Ecto neural progenitor cell (in vitro differentiated cells): ENCODE results near the gene NGF.

Source experiments
- DNase-seq: peaks from one replicate; pipeline ENCODE4 v3.0.0-alpha.2; 2018; ENCODE audit warnings: low spot score

NGF gene

DNA sequence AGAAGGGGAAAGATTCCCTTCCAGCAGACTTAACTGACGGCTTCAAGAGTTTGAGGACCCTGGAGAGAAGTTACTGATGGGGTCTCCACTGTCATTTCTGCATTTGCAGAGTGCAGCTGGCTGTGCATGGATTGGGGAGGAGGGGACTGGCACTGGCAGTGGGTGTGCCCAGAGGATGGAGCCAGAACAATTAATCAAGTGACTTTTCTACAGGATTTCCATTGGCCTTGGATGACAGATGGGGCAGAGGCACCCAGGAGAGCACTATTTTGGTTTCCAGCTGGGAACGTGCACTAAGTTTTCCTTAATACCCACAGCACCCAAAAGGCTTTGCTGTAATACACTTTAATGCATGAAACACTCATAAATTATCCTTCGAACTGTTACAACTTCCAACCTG is 1.3 kb downstream of the NGF start:
- DNase-seq, result no peak

DNA sequence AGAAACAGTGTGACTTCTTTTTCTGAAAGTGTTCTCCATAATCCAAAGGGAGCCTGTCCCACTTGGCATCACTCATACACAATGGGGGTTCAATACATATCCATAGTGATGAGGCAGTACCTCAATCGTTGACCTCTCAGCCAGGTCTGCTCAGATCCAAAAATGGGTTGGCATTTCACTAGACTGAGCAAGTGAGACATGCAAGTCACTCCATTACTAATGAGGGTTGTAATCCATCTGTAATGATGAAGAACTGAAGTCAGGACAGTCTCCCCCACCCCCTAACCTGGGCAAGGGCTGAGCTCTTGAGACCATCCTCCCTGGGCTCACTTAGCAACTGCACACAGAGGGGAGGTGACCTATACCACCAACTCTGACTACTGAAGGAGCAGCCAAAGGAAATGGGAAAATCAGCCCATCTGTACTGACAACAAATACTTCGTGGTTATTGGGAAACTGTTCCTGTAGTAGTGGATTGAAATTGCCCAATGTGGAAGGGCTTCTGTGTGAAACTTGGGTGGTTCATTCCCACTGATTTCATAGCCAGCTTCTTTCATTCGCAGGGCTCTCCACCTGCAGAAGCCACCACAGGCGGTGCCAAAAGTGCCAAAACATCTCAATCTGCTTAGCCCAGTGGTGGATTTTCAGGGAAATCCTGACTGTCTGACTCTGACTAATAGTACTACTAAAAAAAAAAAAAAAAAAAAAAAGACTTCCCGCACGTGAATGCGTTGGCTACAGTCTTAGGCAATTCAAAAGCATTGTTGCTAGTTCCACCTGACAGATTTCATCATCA is 5.0 kb downstream of the NGF start:
- DNase-seq, result no peak

DNA sequence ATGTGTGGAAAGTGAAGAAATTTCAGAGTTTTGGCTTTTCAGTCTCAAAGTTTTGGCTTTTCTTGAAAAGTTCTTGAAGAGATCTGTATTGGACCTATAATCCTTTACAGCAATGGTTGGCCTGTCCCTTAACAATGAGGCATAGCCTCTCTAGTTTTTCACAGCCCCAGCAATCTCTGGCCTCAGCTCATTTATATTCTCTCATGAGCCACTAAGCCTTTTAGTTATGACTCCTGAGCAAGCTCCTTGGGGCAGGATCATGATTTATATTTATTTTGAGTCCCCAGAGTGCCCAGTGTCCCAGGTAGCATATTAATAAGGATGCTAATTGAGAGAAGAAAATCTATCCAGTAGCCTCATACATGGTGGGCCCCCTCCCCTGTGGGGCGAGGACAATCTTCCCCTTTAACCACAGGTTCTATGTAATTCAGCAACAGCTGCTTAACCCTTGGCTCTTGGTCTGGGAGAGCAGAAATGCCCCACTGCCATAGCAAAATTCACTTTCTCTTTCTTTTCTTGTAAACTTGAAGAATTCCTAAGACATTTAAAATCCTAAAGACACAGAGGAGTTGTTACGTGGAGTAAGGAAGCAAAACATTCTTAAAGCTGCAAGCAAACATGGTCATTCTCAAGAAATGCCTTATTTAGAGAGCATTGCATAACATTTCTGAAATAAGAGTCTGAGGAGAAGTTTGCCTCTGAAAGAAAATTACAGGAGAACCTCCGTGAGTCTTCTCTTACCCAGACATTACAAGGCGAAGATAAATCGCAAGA is 6.3 kb downstream of the NGF start:
- DNase-seq, result no peak

DNA sequence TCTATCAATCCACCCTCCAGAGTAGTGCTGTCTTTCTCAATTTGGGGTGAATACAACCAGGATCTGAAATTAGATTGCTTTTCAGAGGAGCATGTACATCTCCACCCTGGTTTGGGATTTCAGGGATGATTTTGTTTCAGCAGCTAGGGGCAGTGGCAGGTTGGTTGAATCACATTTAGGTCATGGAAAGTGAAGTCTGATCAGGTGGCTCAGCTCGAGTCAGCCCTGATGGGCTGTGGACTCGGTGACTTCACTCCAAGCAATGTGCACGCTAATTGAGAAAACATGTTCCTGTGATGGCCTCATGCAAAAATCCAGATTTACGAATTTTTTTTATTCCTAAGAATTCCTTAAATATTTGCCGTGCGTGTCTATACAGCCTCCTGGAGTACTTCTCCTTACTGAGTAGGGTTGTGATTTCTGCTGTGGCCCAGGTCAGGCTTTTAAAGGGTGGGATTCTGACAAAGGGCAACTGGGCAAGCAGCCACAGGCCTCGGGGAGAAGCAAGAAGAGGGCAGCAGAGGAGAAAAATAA is 7.5 kb downstream of the NGF start:
- DNase-seq, result no peak

DNA sequence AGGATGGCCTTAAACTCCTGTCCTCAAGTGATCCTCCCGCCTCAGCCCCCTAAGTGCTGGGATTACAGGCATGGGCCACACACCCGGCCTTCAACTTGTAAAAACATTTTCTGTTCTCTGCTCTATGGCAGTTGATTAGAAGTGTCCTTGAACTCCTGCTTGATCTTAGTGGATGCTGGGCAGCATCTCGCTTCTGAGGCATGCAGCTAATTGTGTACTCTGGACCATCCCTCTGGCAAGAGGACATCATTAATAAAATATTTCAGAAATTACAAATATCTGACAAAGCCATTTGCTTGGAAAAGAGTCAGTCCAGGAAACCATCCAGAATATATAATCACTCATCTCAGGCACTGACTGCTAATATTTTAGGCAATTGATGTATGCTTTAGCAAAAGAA is 8.1 kb downstream of the NGF start:
- no peak for DNase-seq

DNA sequence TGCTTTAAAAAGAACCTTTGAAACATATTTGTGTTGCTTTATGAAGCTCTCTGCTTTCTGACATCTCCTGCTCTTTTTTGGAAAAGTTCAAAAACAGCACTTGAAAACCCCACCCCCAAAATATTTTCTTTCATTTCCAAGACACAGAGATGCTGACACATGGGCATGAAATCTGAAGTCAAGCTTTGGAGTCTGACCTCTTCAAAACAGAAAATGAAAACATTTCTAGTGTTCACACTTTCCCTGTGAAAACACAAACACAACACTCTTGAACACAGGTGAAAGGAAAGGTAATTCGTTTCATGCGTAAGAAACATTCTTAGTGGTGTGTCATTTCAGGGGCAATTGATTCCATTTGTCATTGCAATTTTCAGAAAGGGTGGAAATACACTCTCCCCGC is 10.8 kb downstream of the NGF start:
- no peak for DNase-seq

DNA sequence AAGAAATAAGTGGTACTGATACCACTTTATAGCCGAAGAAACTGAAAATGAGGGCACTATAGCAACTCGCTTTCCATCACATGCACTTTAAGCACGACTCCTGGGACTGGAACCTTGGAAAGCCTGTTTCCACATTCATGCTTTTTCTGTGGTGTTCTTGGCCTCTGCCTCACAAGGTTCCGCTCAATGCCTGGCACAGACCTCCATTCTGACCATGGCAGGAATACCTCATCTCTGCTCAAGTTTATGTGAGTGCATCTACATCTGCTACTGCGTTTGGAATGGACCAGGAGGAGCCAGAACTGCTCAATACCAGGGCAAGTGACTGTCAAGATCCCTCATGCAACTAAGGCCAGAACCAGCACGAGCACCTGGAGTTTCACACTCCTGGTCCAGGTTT is 11.6 kb downstream of the NGF start:
- no peak for DNase-seq

DNA sequence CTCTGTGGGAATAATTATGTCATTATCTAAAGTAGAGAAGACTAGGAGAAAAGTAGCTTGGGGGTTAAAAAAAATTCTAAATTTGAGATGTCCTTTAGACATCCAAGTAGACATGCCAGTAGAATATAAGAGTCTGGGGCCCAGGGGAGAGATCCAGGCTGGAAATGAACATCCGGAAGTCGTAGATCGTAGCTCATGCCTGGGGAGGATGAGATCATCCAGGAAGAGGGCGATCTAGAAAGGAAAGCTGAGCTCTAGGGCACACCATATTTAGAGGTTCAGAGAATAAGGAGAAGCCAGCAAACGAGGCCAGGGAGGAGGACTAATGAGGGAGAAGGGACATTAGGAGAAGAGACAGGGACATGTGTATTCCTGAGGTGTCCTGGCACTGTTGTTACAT is 12.2 kb downstream of the NGF start:
- no peak for DNase-seq

DNA sequence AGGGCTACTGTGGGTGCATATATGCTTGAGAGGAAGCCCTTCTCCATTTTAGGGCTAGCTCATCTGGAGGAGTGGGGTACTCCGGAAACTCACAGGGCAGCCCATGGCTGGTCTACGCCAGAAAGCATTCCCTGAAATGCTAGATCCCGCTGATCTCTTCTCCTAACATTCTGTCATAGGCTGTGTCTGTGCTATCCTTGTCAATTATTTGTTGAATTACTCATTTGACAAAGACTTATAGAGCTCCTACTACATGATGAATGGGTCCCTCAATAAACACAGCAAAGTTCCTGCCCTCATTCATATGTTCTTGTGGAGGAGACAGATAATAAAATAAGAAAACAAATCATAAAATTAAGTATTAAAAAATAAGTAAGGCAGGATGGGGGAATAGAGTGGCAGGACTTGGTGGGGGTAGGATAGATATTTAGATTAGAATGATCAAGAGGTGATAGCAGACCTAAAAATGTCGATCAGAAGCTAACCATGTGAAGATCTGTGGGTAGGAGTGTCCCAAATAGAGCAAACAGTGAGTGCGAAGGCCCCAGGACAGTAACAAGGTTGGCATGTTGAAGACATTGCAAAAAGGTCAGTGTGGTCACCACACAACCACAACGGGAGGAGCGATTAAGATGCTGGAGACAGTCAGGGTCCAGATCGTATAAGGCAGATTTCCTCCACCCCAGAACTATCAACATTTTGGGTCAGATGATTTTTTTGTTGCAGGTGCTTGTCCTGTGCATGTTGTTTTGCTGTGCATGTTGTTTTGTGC is 13.2 kb downstream of the NGF start:
- DNase-seq, result no peak

DNA sequence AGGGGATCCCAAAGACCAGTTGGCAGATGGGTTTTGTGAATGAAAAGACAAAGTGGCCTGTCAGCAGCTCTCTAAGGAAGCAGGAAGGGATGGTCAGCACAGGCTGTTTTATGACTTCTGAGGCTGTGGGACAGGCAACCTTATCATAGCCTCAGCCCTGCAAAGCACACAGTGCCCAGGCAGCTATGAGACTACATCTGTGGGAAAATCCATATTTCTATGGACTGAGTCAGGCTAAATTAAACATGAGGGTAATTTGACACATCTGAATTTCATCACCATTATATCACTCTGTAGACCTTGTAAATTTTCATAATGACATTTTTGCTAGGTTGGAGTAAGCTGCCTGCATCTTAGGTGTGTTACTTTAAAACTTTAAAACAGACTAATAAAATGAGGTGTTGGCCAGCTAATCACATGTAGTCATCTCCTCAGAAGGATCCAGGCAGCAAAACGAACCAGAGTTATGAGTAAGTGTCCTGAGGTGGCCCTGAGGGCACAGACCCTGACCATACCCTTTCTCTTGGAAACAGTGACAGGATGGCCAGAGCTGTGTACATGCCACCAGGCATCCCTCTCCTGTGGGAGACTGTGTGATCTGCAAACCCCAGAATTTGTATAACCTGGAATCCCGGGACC is 14.6 kb downstream of the NGF start:
- DNase-seq, result no peak

DNA sequence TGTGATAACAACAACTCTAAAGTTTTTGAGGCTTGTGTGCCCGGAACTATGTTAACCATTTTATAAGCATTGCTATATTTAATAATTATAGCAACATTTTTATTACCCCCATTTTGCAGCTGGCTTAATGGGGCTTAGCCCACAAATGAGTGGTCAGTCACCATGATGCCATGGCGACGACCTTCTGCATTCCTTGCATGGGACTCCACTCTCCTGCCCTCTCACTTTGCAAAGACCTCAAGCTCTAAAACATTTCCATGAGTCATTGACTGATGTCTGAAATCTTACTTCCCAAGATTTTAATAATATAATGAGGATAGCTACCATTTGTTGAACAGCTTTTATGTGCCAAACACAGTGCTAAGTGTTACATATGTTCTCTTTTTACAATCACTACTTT is 15.4 kb downstream of the NGF start:
- DNase-seq, result no peak

DNA sequence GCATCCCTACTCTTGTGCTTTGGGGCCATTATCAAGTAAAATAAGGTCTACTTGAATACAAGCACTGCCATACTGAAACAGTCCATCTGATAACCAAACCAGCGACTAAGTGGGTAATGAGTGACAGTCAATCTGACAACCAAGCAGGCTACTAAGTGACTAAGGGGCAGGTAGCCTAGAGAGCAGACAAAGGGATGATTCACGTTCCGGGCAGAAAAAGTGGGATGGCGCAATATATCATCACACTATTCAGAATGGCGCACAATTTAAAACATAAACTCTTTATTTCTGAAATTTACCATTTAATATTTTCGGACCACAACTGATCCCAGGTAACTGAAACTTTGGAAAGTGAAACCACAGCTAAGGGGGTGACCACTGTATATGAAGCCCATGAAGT is 17.7 kb downstream of the NGF start:
- no peak for DNase-seq

DNA sequence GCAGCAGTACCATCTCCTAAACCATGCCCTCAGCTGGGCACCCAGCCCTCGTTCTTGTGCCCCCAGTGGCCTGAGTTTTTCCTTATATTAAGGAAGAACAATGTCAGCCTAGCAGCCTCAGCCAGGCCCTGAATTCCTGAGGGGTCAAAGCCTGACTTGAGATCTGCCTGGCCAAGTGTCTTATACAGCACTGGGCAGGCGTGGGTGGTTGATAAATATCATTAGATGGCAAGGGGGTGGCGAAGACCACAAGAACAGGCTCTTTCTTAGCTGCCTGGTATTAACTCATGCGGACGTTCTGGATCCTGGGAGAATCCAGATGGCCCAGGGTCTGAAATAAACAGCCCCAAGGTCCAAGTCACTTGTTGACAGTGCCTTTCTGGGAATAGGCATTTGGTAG is 18.3 kb downstream of the NGF start:
- DNase-seq, result no peak

DNA sequence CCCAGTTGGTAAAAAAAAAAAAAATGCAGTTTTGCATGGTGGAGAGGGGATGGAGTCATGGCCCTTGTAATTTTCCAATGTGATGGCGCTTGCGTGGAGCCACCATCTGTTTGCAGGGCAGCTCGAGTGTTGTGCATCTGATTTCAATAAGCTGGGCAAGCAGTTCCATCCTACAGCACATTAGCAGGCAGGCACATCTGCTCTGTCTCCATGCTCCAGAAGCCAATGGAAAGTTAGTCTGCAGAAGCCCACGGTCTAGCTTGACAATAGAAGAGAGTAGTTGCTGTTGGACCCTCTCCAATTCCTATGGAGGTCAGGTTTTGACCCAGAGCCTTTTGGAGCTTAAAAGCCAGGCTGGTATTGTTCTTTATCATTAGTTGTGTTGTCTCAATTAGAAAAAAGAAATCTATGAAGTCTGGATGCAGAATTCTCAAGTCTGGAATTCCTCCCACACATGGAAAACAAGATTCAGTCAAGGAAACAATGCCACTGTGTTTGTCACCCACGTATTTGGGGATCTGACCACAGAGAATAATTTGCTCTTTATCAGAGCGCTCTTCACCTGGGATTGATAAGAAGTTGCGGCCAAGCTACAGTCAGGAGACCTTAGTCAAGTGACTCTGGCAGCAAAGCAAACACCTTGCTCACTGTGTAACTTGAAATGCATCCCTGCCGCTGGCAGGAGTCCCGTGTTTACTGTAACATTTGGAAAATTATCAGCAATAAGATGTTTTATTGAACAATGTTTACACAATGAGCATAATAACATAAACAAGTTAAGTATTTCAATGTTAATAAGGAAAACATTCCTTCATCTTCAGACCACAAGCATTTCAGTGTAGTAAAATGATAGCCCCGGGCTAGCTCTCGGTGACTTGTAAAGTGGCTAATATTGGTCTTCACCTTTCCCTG is 20.7 kb downstream of the NGF start:
- DNase-seq, result no peak

DNA sequence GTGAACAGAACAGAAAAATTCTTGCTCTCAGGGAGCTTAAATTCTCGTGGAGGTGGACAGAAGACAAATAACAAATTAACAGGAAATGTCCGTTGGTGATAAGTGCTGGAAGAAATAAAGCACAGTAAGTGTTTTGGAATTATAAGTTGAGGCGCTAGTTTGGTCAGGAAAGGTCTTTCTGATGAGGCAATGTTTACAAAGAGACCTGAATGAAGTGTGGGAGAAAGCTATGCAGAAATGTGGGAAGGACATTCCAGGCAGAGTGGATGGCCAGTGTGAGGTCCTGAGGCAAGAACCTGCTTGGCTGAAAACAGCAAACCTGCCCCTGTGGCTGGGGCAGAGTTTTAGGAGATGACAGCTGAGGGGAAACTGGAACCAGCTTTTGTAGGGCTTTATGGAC is 23.3 kb downstream of the NGF start:
- no peak for DNase-seq

DNA sequence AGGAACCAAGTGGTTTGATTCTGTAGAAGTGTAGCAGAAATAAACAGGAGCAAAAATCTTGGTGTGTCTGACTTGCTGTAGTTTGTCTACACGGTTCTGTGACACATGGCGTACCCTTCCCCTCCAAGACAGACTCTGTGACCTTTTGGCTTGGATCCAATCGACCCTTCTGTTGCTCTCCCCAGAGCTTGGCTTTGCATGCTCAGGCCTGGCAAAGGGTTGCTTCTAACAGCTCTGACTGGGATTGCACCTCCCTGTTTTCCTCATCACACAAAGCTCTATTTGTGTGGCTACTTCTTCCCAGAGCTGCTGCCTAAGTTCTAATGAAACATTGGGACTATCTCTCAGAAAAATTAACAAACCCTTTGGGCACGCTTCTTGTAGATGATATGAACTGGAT is 24.0 kb downstream of the NGF start:
- DNase-seq, result no peak

DNA sequence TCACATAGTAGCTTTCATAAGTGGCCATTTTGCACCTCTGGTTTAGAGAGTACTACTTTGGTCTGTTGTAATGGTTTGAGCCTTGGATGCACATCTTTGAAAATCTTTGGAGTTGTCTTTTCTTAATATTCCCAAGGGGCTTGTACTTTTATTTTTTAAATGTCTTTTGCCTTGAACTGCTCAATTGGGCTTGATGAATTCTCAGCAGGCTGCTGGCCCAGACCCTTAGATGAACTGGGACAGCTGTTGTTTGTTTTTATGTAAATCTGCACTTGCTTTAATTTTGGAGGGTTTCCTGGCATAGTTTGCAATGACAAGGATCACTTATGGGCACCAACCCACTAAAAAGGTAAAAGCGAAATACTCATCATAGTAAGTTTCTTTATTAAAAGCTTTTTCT is 24.9 kb downstream of the NGF start:
- DNase-seq, result no peak

DNA sequence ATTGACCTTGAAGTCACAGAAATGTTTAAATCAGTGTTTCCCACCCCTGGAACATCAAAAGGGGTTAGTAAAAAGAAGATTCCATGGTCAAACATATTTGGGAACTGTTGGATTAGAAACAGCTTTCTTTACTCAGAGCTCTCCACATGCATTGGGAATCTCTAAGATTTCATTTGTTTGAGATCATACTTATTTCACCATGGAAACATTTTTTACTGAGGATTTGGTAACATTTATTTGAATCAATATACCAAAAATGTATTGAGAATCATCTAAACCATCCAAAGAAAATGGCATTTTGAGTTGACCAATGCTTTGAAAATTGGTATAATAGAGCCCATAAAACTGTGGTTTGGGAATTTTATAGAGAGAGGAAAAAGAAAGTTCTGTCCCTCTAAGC is 25.3 kb downstream of the NGF start:
- no peak for DNase-seq

DNA sequence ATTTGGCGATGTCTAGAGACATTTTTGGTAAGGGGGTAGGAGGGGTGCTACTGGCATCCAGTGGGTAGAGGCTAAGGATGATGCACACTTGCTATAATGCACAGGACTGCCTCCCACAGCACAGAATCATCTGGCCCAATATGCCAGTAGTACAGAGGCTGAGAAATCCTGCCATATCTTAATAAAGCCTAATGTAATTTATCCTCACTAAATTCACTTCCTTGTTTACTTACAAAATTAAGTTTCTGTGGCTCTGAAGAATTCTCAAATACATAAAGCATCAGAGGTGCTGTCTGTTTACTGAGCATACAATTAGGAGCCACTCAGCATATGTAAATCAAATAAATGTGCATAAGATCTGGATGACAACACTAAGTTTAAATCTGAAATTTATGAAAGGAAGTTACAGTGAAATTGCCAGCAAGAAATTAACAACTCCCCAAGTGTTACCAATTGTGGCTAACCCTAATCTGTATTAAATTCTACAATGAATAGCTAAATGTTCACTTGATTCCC is 26.5 kb downstream of the NGF start:
- DNase-seq, result no peak

DNA sequence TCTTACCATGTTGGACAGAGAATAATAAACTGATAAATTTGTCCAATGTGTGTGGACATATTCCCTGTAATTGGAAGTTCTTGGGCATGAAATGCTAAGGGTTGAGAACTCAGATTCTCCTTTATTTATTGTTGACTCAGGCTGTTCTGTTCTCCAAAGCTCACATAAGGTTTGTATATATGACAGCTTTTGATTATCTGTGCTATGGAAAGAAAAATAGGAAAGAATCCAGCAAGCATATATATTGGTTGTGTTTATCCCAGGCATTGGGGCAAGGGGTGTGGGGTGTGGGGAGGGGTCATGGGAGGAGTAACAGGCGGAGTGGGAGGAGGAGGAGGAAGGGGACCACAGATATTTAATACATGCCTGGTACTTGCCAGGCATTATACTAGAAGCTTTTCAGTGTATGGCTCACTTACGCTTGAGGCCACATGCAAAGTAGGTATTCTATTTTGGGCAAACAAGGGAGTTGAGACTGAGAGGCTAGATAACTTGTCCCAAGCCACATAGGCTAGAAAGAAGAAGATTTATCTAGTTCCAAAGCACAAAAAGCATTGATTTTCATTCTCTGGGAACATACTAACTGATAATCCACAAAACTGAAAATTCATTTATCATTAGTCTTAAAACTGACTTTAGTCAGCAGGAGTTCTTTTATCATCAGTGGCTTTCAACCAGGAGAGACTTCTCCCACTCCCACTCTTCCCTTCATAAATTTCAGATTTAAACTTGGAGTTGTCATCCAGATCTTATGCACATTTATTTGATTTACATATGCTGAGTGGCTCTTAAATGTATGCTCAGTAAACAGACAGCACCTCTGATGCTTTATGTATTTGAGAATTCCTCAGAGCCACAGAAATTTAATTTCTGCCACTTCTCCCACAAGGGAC is 27.2 kb downstream of the NGF start:
- DNase-seq, result no peak
